Subcutaneous adipose tissue (tissue), 4 donors: Measurements from ENCODE around the gene PRR20A. TPM values are rescaled to one million over a fixed set of nuclear protein-coding genes. Genes with fewer than 3 reads are reported as not detected.
"Not testable (repeated sequence)": the region's sequence is repeated elsewhere in the genome, so short reads cannot be mapped to it uniquely, and the experiment has no call there.

ENCODE experiments used
- CTCF ChIP-seq: fragments of 450-650 bp; IDR thresholded peaks from one replicate; pipeline ENCODE4 v1.5.1; 2016; ENCODE audit warnings: low read depth, mild to moderate bottlenecking, control low read depth, antibody characterized with exemption, moderate library complexity
- total RNA-seq, 4 donors: library from RNA; depleted of rRNA; stranded (reverse); fragments of >200 nt; gene quantifications; one replicate each; pipeline ENCODE4 v1.1.0, GENCODE V29; 2016

Gene PRR20A
- not detected for total RNA-seq

- TF ChIP-seq CTCF, result not testable (repeated sequence)
Measured at GRCh38 chr13:57140235-57140968, at the start of gene PRR20A. PRR20A (plus strand) TSS chr13:57140918; CDS start chr13:57141305, 387 bp downstream.

- no peak for TF ChIP-seq CTCF
Measured at GRCh38 chr13:57114945-57115344, 25.8 kb upstream of the PRR20A start.

GRCh38 chr13:57123681-57124080, 17.0 kb upstream of the PRR20A start:
- no peak for TF ChIP-seq CTCF

GRCh38 chr13:57128909-57129308, 11.8 kb upstream of the PRR20A start:
- TF ChIP-seq CTCF, result no peak

- no peak for TF ChIP-seq CTCF
Measured at GRCh38 chr13:57136093-57136492, 4.6 kb upstream of the PRR20A start.

- TF ChIP-seq CTCF, result no peak
Measured at GRCh38 chr13:57137585-57137984, 3.1 kb upstream of the PRR20A start.

GRCh38 chr13:57138988-57139387, 1.7 kb upstream of the PRR20A start:
- no peak for TF ChIP-seq CTCF
